GM12873 (cell line): ENCODE results near the gene SNAP23.

Source experiments
- TF ChIP-seq, protein P1 (sequence below): IDR thresholded peaks from 2 replicates; pipeline ENCODE4 v1.5.1; 2012; ENCODE audit warnings: low read depth, mild to moderate bottlenecking, moderate library complexity, low read length, control low read depth; ENCODE audit not compliant: insufficient read depth; ENCODE audit errors: missing control alignments

The SNAP23 gene

DNA sequence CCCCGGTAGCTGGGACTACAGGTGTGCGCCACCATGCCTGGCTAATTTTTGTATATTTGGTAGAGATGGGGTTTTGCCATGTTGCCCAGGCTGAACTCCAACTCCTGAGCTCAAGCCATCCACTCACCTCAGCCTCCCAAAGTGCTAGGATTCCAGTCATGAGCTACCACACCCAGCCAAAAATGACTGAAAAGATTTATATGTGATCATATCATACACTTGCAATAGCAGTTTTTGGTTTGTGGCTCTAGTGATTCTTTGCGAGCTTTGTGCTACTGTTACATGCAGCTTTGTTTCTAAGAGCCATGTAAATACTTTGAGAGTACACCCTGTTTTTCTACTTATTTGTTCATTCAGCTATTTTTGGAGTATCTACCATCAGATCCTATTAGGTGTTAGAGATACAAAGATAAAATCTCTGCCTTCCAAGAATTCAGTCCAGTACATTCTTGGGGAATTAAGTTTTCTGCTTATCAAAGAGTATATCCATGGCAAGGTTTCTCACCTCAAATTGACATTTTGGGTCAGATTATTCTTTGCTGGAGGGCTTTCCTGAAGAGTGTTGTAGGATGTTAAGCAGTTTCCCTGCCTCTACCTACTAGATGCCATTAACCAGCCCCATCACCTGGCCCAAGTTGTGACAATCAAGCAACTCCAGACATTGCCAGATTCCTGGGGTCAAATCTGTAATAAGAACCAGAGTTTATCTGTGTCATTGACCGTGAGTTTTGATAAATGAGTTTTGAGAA, 15.0 kb downstream of the SNAP23 start:
- TF ChIP-seq, protein P1, sequence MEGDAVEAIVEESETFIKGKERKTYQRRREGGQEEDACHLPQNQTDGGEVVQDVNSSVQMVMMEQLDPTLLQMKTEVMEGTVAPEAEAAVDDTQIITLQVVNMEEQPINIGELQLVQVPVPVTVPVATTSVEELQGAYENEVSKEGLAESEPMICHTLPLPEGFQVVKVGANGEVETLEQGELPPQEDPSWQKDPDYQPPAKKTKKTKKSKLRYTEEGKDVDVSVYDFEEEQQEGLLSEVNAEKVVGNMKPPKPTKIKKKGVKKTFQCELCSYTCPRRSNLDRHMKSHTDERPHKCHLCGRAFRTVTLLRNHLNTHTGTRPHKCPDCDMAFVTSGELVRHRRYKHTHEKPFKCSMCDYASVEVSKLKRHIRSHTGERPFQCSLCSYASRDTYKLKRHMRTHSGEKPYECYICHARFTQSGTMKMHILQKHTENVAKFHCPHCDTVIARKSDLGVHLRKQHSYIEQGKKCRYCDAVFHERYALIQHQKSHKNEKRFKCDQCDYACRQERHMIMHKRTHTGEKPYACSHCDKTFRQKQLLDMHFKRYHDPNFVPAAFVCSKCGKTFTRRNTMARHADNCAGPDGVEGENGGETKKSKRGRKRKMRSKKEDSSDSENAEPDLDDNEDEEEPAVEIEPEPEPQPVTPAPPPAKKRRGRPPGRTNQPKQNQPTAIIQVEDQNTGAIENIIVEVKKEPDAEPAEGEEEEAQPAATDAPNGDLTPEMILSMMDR, result no peak

DNA sequence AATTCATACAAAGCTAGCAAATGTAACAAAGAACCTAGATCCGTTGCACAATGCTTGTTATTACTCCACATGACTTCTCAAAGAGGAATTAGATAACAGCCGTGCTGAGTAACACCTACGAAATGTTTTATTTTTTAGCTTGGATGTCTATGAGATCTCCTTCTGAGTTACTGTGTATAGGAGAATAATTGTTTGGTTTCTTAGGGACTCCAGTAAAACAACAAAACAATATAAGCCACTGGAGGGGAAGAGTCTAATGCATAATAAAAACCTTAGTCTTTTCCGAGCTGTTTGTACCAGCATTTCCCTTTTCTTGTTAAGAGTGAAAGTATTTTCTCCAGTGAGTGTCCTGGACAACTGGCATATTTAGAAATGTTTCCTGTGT, 15.6 kb downstream of the SNAP23 start:
- TF ChIP-seq, protein P1, result no peak

DNA sequence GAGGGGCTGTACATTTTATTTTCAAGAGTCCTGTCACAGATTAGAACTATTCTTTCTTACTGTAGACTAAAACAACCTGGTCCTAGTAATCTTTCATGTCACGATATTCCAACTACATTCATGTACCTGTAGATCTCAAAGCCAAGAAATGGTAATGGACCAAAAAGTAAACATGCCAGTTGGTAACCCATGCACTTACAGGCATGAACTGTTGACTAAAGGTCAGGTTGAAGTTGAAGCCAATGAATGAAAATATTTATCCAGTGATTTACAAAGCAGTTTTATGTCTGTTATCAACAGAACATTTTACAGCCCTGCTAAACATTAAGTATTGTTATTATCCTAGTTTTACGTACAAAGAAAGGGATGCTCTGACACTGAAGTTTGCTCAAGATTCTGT, 27.9 kb downstream of the SNAP23 start:
- TF ChIP-seq, protein P1, result no peak

DNA sequence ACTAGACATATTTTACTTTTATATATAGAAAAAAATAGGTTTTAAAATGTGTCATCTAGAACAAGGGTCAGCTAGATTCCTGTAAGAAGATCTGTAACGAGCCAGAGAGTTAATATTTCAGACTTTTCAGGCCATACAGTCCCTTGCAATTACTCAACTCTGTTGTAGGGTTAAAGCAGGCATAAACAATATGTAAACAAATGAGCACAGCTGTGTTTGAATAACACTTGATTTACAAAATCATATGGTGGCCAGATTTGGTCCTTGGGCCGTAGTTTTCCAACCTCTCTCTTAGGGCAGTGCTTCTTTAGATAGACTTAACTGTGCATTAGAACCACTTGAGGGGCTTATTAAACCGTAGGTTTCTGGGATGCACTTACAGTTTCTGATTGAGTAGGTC, 33.5 kb downstream of the SNAP23 start:
- TF ChIP-seq, protein P1, result no peak

DNA sequence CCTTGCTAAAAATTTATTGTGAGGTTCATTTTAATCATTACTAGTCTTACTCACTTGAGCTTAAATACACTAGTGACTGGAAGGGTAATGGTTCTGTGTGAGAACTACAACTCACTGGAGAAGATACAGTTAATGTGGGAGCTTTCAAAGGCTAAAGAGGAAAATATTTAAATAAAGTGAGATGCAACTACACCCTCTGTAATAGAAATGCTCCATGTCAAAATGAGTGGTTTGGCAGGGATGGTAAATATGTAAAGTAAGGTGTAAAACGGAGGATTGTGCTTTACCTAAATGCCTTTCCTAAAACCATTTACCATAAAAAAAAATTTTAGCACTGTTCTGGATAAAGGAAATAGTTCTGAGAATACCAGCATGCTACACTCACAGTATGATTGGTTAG, 37.8 kb downstream of the SNAP23 start:
- TF ChIP-seq, protein P1, result no peak

DNA sequence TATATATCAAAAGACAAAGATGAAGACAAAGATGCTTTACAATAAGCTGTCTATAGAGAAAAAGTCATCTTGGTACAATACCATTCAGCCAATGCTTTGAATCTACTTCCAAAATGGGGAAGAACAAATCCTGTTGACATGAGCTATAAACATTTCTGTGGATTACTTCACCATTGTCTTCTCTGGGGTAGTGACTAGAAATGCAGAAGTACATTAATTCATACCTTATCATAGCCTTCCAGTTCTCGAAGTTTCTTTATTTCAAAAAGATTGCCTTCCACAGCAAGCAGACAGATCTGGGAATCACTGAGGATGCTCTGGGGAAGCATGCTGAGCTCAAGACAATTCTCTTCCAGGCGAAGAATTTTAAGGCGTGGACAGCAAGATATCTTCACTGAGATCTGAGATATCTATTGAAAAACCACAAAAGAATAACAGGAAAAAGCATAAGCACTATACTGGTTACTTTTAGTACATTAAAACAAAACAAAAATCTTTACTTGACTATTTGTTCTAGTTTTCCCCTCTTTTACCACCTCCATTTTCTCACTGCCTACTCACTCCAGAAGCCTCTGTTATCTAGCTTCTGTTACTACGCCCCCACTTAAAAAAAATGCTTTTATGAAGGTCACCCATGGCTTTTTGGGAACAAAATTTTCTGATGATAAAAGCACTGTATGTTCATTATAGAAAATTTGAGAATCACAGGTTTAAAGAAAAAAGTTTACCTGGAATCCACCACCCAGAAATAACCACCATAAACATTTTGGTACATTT, 49.6 kb downstream of the SNAP23 start:
- TF ChIP-seq, protein P1, result no peak

DNA sequence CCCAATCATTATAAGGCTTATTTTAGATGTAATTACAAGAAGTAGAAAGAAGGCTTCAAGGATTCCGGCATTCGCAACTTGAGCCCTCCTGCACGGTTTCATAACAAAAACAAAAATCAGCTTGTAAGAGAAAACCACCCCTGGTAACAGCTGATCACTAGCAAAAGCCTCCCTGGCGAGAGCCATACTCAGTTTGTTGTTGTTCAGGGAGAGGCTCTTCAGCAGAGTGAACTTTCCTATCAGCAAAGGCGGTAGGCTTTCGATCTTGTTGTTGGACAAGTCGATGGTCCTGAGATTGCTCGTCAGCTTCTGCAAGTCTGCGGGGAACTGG, 52.4 kb downstream of the SNAP23 start:
- TF ChIP-seq, protein P1, result no peak
